ENCODE results near the gene LSS.
"Not testable (repeated sequence)": the region's sequence is repeated elsewhere in the genome, so short reads cannot be mapped to it uniquely, and the experiment has no call there.

Gene LSS

DNA sequence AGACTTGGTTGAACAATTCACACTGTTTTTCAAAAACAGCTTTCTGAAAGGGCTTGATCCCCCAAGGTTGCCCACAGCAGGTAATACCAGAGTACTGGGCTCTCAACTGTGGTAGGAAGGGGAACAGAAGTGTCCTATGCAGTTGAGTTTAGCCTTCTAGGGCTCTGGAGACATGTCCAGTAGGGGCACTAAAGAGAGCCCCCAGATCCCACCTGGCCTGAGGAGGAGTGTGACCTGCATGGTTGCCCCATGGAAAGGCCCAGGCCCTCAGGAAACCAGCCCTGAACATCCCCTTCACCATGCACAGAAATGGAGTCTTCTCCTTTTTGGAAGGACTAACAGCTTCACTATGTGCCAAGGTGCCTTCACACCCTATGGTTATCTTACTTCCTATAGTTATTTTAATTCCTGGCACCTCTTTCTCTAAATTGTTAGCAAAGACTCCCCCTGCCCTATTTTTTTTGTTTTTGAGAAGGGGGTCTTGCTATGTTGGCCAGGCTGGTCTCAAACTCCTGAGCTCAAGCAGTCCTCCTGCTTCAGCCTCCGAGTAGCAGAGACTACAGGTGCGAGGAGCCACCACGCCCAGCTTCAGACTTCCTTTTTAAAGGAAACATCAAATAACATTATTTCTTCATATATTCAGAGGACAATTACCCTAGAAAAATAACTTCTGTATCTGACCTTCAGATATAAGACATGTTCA, 16.8 kb upstream of the LSS start:
- no peak for DNase-seq (ENCODE audit: low spot score)

GRCh38 chr21:46244602-46245001, 16.0 kb upstream of the LSS start:
- DNase-seq (ENCODE audit: low spot score) = no peak

GRCh38 chr21:46243960-46244361, 15.4 kb upstream of the LSS start:
- DNase-seq (ENCODE audit: low spot score) = no peak

- no peak for DNase-seq (ENCODE audit: low spot score)
Measured at GRCh38 chr21:46243325-46243724, 14.8 kb upstream of the LSS start.

GRCh38 chr21:46241577-46241976, 13.0 kb upstream of the LSS start:
- DNase-seq (ENCODE audit: low spot score) = not testable (repeated sequence)

GRCh38 chr21:46239817-46240325, 11.3 kb upstream of the LSS start:
- DNase-seq (ENCODE audit: low spot score) = no peak

GRCh38 chr21:46237474-46237873, 8.9 kb upstream of the LSS start:
- no peak for DNase-seq (ENCODE audit: low spot score)

DNA sequence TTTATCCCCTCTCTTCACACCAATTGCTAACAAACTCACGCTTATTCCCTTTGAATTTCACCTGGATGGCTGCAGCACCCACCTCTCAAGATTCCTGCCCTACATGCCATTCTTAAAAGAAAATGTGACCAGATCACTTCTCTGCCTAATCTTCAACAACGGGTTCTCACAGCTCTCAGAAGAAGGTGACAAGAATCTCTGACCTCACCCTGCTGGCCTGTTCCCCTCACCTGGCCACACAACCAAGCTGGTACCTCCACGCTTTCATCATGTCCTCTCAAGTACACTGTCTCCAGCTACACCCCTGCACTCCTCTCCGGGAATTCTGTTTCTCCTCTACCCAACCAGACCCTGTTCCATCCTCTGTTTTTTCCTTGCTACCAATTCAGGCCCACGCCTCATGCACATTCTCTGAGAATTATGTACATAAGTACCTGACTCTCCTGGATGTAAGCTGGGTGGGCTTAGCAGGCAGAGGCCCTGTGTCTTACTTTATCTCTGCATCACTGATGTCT, 5.9 kb upstream of the LSS start:
- no peak for DNase-seq (ENCODE audit: low spot score)

GRCh38 chr21:46229923-46230260, 1.3 kb upstream of the LSS start:
- DNase-seq (ENCODE audit: low spot score) = no peak

DNA sequence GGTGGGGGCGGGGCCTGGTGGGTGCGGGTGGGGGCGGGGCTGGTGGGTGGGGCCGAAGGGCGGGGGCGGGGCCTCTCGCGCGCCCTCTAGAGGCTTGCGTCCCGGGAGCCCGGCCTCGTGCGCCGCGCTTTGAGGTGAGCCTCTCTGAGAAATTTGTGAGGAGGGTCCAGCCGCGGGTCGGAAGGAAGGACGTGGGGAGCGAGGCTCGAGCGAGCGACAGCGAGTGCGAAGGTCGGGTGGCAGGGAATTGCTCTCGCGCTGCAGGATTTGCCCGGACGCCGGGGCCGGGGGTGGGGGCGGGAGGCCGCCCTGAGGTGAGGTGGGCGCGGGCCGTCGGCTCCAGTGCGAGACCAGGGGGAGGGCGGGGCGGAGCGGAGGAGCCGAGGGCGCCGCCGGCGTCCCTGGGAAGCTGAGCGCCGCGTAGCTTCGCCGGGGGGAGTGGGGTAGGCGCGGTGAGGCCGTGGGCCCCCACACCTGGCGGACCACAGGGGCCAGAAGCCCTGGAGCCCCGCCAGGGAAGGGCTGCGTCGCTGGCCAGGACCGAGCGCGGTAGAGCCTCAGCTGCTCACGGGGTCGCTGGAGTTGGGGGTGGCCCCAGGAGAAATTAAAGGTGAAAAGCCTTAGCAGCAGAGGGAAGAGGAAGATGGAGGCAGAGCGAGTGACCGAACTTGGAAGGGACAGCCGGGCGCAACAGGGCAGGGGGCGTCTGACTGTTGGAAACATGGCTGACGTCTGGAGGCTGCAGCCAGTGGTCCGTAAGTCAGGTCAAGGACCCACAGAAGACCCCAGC, 754 bp upstream of the LSS start:
- no peak for DNase-seq (ENCODE audit: low spot score)

DNA sequence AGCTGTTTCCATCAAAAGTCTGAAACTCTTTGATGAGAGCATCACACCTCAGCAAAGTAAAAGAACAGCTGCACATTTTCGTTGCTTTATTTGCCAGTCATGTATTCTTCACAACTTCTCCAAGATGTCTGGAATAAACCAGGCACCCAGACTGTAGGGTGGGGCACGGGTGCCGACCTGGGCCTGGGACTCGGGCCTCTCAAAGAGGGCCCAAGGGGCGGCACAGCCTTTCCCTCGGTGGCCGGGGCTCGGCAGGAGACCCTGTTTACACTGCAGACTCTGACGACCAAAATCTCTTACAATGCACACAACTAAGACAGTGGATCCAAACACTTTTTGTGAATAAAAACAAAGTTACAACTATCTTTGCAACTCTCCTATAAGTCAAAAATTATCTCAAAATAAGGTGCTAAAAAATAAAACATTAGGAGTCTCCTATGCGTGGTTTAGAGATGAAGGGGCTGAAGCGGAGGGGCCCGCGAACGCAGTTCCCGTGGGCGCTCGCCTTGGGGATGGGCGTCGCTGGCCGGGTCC, 696 bp downstream of the LSS start:
- DNase-seq (ENCODE audit: low spot score) = no peak

DNA sequence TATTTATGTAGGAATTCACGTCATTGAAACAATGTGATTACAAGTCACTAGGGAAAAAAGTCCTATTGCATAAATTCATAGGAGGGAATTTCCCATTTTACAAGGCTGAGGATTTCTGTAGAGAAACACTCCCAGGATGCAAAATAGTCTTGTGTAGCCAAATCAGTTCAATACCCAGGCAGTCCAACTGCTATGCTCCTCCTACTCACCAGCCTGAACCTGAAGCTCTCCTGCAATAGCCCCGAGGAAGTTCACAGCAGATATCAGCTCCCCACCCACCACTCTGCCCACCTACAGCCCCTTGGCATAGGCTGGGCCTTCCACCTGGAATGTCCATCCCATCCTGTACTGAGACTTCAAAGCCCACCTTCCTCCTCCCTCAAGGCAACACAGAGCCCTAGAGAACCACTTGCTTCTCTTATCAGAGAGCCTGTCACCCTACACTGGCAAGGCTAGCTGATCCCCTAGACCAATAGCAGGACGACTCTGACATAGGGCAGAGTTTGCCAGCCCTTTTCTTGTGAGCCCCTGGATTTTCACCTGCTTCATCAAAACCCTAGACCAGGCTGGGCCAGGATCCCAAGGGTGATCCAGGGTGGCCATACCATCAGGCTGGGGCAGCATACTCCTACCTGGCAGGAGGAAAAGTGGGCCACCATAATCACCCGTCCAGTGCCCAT, 1.5 kb downstream of the LSS start:
- no peak for DNase-seq (ENCODE audit: low spot score)

DNA sequence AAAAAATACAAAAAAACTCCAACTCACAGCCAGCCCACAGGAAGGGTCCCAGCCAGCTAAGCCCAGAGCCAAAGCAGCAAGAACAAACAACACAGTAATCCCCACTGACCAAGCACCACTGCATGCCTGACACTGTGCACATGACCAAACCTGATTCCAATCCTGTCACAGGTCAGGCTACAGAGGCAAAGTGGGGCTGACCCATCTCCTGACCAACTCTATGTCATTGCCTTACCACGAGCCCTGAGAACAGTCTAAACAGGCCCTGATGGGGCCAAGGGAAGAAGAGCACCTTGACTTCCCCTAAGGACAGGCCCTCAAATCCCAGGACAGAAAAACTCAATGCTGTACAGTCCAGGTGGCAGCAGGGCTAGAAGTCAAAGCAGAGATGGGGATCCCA, 2.4 kb downstream of the LSS start:
- no peak for DNase-seq (ENCODE audit: low spot score)

GRCh38 chr21:46223661-46224060, 4.9 kb downstream of the LSS start:
- not testable (repeated sequence) for DNase-seq (ENCODE audit: low spot score)

- DNase-seq (ENCODE audit: low spot score) = no peak
Measured at GRCh38 chr21:46223217-46223616, 5.4 kb downstream of the LSS start.

DNA sequence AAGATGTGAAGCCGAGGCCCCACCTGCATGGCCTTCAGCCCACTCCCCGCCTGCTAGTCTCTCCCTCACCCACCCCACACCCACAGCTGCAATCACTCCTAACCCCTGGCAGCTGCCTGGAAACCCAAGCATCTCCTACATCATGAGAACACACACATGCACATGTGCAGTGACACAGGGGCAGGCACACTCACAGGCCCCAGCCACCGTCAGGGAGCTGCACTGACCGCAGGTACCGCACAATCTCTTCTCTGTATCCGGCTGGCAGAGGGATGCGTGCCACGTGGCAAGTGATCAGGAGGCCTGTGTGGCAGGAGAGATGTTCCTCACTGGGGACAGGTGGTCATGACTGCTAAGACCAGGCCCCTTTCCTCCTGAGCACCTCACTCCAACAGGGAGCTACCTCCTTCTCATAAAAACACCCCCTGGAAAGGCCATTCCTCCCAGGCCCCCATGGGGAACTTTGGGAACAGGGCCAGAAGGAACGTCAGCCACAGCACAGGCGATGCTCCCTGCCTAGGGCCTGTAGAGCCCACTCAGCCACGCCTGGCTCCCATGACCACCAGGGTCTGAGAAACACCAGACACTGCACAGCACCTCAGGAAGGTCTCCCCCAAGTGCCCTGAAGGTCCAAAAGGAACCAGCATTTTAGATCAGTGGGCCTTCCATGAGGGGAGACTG, 6.0 kb downstream of the LSS start:
- no peak for DNase-seq (ENCODE audit: low spot score)

GRCh38 chr21:46221664-46222435, 6.7 kb downstream of the LSS start:
- DNase-seq (ENCODE audit: low spot score) = no peak

DNA sequence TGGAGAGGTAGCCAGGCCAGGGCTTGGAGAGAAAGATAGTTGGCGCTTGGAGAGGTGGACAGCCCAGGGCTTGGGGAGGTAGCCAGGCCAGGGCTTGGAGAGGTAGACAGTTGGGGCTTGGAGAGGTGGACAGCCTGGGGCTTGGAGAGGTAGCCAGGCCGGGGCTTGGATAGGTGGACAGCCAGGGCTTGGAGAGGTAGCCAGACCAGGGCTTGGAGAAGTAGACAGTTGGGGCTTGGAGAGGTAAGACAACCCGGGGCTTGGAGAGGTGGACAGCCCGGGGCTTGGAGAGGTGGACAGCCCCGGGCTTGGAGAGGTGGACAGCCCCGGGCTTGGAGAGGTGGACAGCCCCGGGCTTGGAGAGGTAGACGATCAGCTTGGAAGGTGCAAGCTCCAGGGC, 7.7 kb downstream of the LSS start:
- DNase-seq (ENCODE audit: low spot score) = no peak

GRCh38 chr21:46220275-46220810, 8.2 kb downstream of the LSS start:
- DNase-seq (ENCODE audit: low spot score) = no peak

DNA sequence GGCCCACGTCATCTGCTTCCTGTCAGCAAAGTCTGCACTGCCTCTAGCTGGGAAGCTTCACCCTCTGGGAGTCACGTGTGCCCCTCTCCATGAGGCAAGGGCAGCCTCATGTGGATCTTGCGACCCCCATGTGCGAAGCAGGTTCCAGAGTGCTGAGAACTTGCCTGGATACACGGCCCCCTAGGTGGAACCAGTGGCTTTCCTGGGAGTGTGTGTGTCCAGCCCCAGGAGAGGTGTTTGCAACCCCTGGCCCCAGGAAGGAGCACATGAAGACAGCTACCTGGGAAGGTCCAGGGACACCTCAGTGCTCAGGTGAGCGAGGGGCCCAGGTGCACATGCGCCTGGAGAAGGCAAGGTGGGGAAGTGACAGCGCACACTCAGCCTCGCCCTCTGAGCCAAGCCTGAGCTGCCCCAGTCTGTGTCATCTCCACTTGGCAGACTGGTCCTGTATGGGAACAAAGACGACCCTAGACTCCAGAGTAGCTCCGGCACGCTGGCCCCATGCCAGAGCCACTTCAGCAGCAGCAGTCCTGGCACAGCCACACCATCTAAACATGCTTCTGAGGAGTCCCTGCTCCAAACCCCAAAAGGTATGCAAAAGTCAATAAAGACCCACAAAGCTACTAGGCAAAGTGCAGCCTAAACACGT, 8.9 kb downstream of the LSS start:
- no peak for DNase-seq (ENCODE audit: low spot score)
